ENCODE data around the gene XAB2.

XAB2 gene

DNA sequence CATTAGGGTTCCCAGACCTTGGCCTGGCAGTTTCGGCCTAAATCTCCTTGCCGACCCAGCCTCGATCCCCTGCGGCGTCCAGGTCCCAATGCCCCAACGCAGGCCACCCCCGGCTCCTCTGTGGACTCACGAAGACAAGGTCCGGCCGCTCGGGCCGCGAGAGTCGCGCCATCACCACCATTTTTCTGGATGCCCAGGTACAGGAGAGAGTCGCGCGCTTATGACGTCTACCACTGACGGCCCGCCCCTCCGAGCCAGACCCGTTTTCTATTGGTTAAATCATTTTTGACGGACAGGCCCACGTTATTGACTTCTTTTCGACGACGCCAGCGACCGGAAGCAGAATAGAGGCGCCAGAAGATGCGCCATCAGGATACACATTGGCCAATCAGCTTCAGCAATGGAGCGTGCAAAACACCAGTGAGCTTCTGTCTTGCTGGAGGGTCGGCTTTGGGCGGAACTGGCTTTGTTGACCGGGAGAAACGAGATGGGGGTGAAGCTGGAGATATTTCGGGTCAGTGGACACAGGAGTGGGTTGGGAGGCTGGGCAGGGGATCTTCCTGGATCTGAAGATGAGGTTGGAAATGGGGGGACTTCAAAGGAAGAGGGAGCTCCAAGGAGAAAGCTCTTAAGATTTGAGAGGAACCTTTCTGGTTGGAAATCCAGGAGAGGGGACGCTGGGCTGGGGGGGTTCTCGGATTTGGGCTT, at the start of gene XAB2, which contains the start of gene PET100:
TSS of gene XAB2 (minus strand) at position 199 of the 708 bp plus-strand sequence. CDS start at position 181, 18 bp downstream.
TSS of gene PET100 (plus strand) at position 447 of the 708 bp plus-strand sequence. CDS start at position 488, 41 bp downstream.
- peak; percentile 91 for DNase-seq (ENCODE audit: low read depth)

DNA sequence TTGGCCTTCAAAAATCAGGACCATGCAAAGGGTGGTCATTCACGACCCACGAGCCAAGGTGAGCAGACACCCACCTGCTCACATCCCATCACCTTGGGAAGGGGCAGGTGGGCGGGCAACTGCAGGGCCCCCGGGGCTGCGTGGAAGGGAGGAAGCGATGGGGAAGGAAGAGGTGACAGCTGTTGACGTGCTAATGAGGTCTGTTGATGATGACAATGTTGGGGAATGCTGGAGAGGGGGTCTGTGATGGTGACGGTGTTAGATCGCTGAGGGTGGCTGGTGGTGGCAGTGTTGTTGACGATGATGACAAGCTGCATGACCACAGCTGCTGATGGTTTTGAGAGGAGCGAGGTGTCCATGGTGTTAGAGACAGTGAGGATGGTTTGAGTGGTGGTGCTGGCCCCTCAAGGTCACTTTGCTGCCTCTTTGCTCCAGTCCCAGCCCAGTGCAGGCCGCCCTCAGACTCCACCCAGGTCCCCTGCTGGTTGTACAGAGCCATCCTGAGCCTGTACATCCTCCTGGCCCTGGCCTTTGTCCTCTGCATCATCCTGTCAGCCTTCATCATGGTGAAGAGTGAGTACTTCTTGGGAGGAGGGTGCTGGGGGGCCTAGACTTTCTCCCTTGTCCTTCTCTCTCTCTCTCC, 48.4 kb upstream of the XAB2 start:
- DNase-seq (ENCODE audit: low read depth): no peak

DNA sequence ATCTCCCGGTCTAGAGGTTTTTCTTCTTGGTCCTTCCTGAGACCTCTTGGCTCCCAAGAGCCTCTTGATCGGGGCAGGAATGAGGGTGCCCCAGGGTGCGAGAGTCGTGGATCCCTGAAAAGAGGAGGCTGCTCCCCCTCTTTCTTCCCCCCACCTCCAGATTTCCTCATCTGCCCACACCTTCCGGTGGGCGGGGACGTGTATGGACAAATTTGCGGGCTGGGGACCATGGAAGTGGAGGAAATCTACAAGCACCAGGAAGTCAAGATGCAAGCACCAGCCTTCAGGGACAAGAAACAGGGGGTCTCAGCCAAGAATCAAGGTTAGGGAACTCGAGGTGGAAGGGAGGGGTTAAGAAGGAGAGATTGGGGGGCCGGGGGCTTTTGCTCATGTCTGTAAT, 47.5 kb upstream of the XAB2 start, which contains the start of gene MCEMP1:
TSS of gene MCEMP1 (plus strand) at position 237 of the 400 bp plus-strand sequence. CDS start at position 268, 31 bp downstream.
- DNase-seq (ENCODE audit: low read depth): no peak

DNA sequence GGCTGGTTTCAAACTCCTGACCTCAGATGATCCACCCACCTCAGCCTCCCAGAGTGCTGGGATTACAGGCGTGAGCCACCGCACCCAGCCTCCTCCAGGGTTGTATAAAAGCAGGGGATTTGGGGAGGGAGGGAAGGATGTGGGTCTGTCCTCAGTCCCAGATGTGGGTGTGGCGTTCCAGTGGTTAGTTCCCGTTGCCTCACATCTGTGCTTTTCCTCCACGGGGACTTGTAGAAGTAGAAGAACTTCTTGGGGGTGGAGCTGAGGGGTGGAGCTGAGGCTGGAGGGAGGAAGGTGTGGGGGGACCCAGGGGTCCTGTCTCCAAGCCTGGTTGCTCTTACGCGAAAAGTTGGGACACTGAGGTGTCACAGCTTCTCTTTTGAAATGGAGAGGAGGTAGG, 47.0 kb upstream of the XAB2 start:
- DNase-seq (ENCODE audit: low read depth): no peak

DNA sequence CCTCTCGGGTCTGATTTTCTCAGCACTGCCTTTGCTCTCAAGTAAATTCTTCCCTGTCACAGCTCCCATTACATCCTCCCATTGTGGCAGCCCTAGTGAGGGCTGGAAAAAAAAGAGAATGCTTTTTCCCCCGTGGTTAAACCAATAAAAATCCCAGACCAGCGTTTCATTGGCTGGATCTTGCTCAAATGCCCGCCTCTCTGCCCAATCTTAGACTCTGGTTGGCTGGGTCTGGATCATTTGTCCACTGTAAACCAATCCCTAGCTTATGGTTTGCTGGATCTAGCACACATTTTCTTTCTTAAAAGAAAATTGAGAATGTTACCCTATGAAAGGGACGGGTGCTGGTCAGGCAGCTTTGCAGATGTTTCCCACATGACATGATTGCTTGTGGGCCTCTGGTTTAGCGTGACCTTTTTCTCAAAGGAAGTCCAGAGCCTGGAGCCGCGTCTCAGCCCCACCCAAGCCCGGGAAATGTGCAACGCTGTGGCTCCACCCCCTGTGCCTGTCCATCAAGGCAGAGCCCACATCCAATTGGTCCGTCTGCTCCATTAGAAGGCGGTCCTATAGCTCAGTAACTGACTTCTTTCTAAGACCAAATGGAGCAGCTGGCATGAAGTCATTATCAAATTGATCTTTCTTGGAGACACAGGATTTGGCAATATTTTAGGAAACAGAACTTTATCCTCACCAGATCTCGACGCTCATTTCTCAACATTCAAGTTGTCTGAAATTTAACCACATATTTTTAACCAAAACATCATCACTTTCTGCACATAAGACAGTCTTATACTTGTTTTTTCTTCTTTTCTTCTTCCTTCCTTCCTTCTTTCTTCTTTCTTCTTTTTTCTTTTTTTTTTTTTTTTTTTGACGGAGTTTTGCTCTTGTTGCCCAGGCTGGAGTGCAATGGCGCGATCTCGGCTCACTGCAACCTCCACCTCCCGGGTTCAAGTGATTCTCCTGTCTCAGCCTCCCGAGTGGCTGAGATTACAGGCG, 45.0 kb upstream of the XAB2 start:
- DNase-seq (ENCODE audit: low read depth): no peak

DNA sequence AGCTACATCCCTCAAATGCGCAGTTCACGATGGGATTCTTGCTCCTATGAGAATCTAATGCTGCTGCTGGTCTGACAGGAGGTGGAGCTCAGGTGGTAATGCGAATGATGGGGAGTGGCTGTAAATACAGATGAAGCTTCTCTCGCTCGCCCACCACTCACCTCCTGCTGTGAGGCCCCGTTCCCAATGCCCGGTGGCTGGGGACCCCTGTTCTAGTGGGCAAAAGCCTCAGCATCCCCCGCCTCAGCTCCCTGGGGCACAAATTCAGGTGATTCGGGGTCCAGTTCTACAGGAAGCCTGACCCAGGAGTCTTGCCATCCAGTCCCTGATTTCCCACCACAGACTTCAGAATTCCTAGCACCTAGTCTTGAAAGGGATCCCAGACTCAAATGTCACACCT, 43.2 kb upstream of the XAB2 start:
- DNase-seq (ENCODE audit: low read depth): no peak

DNA sequence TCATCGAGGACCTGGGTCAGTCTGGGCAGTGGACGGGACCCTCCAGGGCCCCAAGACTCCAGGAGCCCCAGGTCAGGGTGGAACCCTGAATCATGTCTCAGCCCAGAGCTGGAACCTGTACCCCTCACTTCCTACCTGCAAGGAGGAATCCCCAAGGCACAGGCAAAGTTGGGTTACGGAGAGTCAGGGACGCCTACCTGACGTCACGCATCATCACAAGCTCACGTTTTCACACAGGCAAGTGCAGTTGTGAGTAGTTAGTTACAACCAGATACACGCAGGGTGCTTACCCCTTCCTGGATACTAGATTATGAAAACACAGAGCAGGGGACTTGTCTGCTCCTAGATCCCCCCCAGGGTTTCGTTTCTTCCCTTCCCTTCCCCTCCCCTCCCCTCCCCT, 41.4 kb upstream of the XAB2 start:
- no peak for DNase-seq (ENCODE audit: low read depth)

DNA sequence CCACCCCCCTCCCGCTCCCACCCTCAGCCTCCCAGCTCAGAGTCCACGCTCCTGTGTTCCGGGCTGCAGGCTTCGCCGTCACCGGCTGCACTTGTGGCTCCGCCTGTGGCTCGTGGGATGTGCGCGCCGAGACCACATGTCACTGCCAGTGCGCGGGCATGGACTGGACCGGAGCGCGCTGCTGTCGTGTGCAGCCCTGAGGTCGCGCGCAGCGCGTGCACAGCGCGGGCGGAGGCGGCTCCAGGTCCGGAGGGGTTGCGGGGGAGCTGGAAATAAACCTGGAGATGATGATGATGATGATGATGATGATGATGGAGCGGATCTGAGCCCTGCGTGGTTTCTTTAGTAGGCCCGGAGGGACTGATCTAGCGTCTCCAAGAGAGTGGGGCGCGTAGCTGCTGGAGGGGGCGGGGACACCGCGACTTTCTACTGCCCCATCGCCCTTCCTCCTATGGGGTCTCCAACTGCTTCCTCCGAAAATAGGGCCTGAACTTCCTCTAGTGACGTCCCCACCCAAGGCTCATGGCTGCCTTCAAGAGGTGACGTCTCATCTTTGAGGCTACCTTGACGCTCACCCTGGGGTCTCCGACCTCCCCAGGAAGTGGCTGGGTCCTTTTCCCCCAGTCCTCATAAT, 40.9 kb upstream of the XAB2 start:
- DNase-seq (ENCODE audit: low read depth): no peak

DNA sequence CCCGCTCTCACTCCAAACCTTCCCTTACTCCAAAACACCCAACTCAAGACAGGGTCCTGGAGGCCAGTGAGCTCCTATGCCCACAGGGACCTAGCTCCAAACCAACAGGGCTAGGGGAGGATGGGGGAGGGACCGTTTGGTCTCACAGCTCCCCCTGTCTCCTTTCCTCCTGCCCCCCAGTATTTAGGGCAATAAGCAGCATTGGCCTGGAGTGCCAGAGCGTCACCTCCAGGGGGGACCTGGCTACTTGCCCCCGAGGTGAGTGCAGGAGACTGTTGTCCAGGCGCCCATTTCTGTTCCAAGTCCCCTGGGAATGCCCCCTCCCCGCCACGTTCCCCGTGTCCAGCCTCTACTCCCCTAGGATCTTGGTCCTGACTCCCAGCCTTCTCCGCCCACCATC, 40.3 kb upstream of the XAB2 start:
- DNase-seq (ENCODE audit: low read depth): no peak

DNA sequence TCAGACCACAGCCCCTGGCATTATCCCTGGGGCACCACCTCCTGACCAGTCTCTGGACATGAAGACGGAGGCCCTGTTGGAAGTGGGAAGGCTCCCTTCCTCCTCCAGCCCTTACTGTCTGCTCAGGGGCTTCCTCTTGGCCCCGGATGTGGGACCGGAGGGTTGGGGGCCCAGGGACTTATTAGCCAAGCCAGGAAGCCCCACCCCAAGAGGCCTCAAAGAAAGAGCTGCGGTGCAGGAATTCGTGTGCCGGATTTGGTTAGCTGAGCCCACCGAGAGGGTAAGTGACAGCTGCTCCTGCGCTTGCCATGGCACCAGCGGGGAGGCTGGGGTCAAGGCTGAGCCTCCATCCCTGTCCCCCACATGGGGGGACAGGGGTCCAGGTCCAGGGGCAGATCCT, 39.5 kb upstream of the XAB2 start, which contains the start of gene RETN:
TSS of gene RETN (plus strand) at position 208 of the 400 bp plus-strand sequence. CDS start 278 bp downstream, outside the sequence.
- DNase-seq (ENCODE audit: low read depth): no peak

DNA sequence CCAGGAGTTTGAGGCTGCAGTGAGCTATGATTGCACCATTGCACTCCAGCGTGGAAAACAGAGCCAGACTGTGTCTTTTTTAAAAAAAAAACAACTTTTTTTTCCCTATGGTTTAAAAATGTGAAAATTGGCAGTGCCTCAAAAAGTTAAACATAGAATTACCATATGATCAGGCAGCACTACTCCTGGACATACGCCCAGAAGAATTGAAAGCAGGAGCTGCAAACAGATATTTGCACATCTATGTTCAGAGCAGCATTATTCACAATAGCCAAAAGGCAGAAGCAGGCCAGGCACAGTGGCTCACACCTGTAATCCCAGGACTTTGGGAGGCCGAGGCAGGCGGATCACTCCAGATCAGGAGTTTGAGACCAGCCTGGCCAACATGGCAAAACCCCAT, 35.7 kb upstream of the XAB2 start:
- DNase-seq (ENCODE audit: low read depth): no peak

DNA sequence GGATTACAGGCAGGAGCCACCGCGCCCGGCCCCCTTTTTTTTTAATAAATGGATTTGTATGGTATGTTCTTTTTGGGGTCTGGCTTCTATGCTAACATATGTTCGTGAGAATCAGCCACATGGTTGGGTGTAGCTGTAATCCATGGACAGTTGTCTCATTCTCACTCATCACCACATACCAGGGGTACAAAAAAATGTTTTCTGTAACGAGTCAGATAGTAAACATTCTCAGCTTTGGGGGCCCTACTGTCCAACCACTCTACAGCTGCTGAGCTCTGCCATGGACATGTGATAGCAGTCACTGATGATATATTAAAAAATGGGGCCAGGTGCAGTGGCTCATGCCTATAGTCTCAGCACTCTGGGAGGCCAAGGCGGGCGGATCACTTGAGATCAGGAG, 34.4 kb upstream of the XAB2 start:
- no peak for DNase-seq (ENCODE audit: low read depth)

DNA sequence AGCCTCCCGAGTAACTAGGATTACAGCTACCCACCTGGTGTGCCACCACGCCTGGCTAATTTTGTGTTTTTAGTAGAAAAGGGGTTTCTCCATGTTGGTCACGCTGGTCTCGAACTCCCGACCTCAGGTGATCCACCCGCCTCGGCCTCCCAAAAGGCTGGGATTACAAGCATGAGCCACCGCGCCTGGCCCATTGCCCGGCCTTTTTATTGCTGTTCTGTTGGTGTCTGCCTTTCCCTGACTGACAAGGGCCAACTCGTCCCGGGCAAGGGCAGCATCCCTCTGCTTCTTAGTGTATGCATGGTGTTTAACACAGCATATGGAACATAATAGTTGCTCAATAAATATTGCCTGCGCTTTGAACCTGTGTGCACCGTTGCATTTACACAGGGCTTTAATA, 33.3 kb upstream of the XAB2 start:
- no peak for DNase-seq (ENCODE audit: low read depth)

DNA sequence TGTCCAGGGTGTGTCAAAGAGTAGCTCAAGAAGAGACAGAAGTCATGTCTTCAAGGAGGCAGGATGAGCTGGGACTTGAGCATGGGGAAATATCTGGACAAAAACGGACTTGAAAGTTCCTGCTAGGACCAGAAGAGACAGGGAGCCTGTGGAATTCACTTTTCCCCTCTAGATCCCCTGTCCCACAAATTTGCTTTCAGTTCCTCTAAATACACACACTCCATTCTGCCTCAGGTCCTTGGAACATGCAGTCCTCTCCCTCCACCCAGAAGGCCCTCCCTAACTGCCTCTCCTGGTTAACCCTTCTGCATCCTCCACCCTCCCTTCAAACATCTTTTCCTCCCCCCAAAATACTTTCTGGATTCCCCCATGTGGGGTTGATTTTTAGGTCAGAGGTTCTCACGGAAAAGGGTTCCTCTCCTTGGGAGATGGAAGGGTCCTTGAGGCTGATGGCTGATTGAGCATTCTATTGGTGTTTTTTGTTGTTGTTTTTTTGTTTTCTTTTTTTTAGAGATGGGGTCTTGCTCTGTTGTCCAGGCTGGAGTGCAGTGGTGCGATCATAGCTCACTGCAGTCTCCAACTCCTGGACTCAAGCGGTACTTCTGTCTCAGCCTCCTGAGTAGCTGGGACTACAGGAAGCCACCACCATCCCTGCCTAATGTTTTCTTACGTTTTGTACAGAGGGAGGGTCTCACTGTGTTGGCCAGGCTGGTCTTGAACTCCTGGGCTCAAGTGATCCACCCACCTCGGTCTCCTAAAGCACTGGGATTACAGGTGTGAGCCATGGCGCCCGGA, 32.6 kb upstream of the XAB2 start:
- DNase-seq (ENCODE audit: low read depth): no peak

DNA sequence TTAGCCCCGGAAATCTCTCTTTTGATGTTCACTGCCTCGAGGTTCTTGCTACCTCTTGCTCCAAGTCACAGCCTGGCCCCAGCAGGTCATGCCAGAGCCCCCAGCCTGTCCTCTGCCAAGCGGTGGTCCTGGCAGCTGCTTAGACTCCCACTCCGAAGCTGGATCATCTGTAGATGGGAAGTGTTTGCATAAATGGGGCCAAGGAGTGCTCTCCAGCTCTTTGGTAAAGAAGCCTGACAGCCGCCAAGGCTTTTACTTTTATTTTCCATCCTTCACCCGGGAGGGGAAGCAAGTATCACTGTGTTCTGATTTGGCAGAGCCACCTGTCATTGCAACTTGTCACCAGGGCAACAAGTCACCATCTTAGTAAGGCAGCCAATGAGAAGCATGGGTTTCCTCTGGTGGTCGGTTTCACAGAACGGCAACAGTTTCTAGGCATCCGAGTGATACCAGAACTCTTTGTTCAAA, 28.9 kb upstream of the XAB2 start:
- DNase-seq (ENCODE audit: low read depth): no peak

DNA sequence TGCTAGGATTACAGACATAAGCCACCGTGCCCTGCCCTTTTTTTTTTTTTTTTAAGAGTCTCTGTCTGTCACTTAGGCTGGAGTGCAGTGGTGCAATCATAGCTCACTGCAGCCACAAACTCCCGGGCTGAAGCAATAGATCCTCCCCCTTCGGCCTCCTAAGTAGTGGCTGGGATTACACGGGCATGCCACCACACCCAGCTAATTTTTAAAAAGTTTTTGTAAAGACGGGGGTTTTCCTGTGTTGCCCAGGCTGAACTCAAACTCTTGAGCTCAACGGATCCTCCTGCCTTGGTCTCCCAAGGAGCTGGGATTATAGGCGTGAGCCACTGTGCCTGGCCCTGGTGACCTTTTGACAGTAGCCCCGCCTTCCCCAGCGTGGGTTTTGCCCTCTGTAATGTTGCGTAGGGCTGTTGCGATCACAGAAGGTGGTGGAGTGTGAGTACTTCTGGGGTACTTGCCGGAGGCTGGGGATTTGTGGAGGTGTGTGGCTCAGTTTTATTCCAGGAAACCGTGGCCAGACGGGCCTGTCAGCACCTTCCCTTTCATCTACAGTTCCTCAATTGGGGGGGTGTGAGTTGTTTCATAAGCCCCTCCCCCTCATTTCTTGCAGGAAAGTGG, 27.9 kb upstream of the XAB2 start:
- no peak for DNase-seq (ENCODE audit: low read depth)

DNA sequence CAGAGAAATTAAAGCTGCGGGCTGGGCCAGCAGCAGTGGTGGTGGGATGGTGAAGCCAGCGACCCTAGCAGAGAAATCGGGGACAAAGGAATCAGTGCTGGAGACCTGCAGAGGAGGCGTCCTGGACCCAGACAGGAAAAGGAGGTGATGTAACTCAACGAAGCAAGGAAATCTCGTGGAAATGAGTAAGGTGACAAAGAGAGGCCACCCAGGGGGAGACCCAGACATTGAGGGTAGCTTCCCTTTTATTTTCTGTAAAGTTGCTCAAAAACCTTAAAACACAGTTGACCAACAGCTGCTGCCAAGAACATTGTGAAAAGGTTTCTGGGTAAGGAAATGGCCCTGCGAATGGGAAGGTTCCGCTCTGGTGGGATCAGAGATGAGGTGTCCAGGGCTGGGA, 26.2 kb upstream of the XAB2 start:
- DNase-seq (ENCODE audit: low read depth): no peak

DNA sequence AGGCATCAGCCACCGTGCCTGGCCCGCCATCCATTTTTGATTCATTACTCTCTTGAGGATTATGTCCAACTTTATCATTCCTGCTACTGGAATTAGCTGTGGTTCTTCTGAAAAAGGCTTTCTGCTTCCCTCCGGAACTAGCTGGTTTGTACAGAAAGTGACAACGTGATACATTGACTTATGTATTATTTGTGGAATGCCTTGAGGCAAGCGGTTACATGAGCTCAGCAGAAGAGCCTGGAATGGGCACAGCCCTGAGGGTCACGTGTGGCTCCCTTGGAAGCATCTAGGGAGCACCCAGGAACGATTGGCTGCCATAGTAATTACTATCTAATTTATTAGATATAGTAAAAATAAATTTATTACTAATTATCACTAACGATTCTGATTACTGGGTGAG, 25.1 kb upstream of the XAB2 start:
- no peak for DNase-seq (ENCODE audit: low read depth)

DNA sequence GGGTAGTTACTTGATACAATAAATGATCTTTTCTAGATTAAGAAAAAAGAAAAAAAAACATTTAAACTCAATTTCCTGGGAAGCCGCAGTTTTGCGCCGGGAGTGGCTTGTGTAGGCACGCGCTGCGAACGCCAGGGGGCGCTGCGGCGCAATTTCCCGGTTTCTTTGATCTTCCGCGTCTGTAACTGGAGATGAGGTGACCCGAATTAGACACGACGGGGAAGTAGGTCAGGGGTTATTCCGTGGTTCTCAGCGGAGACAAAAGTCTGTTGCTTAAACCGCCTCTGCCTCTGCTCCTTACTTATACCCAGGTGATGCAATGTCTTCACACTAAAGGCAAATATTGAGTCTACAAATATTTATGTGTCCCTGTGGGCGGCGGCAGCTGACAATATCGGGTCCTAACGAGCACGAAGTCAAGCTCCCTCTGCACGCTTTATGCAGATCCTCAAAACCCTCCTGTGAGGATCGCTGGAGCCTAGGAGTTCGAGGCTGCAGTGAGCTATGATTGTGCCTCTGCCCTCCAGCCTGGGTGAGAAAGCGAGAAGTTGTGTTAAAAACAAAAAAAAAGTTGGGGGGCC, 22.8 kb upstream of the XAB2 start:
- DNase-seq (ENCODE audit: low read depth): peak; percentile 83

DNA sequence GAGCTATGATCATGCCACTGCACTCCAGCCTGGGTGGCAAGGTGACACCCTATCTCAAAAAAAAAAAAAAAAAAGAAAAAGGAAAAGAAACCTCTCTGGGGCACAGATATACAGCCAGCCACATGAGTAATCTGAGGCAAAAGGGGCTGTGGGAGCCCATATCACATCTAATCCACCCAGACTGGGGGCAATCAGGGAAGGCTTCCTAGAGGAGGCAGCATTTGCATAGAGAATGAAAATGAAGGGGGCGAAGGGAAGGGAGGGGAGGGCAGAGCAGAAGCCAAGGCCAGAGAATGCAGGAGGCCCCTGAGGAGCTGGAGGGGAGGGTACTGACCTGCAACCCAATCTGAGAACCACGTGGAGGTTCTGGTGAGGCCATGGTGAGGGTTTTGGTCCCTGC, 20.8 kb upstream of the XAB2 start:
- no peak for DNase-seq (ENCODE audit: low read depth)
